GM21390 (cell line): ENCODE measurements around the gene CCND3.

Experiments used
- ATAC-seq: cut with Tn5 transposase; IDR thresholded peaks from one replicate; pipeline ENCODE4 v1.9.1; 2021; ENCODE audit not compliant: unreplicated experiment

CCND3 gene

GRCh38 chr6:41941280-41942066 lies at the start of gene CCND3:
Gene CCND3, minus strand, starts transcription at chr6:41941808. Its CDS starts 159 bp downstream, at chr6:41941649.
- peak; percentile 85 for ATAC-seq

- no peak for ATAC-seq
Measured at GRCh38 chr6:41986339-41986738, 44.7 kb upstream of the CCND3 start.

- ATAC-seq: no peak
Measured at GRCh38 chr6:41984623-41985022, 43.0 kb upstream of the CCND3 start.

GRCh38 chr6:41976794-41977484 lies 35.3 kb upstream of the CCND3 start:
- ATAC-seq: no peak

- no peak for ATAC-seq
Measured at GRCh38 chr6:41975276-41975675, 33.7 kb upstream of the CCND3 start.

GRCh38 chr6:41974281-41974825 lies 32.7 kb upstream of the CCND3 start:
- ATAC-seq: no peak

GRCh38 chr6:41972826-41973225 lies 31.2 kb upstream of the CCND3 start:
- no peak for ATAC-seq

GRCh38 chr6:41970436-41970846 lies 28.8 kb upstream of the CCND3 start:
- ATAC-seq: no peak

- no peak for ATAC-seq
Measured at GRCh38 chr6:41967312-41968287, 26.0 kb upstream of the CCND3 start.

- ATAC-seq: no peak
Measured at GRCh38 chr6:41966961-41967311, 25.3 kb upstream of the CCND3 start.

GRCh38 chr6:41966214-41966920 lies 24.8 kb upstream of the CCND3 start:
- no peak for ATAC-seq

- no peak for ATAC-seq
Measured at GRCh38 chr6:41965429-41966213, 24.0 kb upstream of the CCND3 start.

GRCh38 chr6:41964201-41964887 lies 22.7 kb upstream of the CCND3 start:
- ATAC-seq: no peak

- no peak for ATAC-seq
Measured at GRCh38 chr6:41963371-41963770, 21.8 kb upstream of the CCND3 start.

GRCh38 chr6:41960028-41960427 lies 18.4 kb upstream of the CCND3 start:
- ATAC-seq: no peak

GRCh38 chr6:41958022-41958856 lies 16.6 kb upstream of the CCND3 start:
- no peak for ATAC-seq

GRCh38 chr6:41957117-41957516 lies 15.5 kb upstream of the CCND3 start:
- ATAC-seq: no peak

GRCh38 chr6:41955412-41955811 lies 13.8 kb upstream of the CCND3 start:
- ATAC-seq: no peak
